HG03175 (cell line): ENCODE results near the gene TAF4B.

ENCODE experiments used
- ATAC-seq: cut with Tn5 transposase; IDR thresholded peaks from one replicate; pipeline ENCODE4 v1.9.1; 2021; ENCODE audit warnings: mild to moderate bottlenecking, moderate library complexity; ENCODE audit not compliant: unreplicated experiment

TAF4B gene

DNA sequence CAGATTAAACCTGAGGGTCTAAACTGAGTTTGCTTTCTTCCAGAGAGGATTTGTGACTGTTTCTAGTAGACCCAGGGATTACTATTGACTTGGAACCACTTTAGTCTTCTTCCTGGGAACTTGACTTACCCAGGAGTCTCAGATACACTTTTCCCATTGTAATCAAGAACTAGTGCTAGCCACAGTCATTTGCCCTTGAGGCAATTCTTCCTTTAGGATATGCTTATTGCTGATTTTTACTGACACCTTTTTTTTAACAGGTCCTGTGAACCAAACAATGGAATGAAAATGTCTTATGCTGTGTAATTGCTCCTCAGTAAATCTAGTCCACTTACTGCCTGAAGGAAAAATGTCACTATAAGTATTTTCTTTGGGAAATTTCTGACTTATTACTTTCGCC is 78.3 kb downstream of the TAF4B start:
- no peak for ATAC-seq

DNA sequence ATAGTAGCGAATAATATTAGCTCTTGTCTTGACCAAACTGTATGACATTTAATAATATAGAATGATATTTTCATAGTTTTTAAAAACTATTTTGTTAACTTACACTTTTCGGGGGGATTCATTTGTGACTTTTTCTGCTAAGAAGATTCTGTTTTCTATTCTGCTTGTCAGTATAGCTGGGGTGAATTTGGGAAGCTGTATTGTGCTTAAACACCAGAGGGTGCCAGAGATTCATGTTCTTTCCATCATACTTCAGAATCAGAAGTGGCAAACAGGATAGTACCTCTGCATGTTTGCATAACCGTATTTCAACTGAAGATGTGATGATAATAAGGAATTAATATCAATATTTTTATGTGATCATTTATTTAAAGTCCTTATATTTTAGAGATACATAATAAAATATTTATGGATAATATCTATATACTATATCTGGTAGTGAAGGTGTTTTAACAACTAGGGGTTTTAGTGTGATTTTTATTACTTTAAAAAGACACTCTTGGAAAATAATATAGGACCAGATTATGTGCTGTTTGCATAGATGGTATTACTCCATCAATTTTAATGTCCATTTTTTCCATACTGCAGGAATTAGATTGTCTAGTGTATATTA is 81.0 kb downstream of the TAF4B start:
- peak; percentile 65 for ATAC-seq

DNA sequence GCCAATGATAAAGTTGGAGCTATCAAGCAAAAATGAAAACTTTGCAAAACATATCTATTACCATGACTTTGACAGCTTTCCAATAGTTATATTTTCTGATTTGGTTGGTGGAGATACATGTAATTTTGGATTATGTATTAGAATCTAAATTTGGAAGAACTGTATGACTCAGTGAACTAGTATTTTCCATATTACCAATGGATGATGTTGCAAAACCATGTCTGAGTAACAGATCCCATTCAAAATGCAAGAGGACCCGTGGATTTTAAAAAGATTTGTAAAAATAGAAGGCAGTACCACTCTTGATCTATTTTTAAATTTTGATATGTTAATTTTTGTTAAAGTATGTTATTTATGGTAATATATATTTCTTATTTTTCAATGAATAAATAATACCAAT is 83.0 kb downstream of the TAF4B start:
- no peak for ATAC-seq

DNA sequence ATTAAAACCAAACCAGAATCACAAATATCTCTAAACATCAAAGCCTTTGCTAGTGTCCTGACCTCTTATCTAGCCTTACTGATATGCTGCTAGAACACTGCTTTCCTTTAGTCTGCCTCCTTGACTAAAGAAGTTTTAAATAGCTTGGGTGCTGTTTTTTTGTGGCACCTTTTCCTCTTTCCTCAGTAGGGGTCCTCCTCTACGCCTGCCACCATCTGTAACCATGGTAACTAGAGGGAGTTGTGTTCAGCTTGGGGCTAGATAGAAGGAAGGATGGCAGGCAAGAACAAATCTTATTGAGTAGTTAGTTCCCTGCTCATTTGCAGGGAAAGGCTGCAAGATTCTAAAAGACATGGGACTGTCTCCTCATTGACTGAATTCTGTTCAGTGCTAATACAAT is 86.0 kb downstream of the TAF4B start:
- no peak for ATAC-seq

DNA sequence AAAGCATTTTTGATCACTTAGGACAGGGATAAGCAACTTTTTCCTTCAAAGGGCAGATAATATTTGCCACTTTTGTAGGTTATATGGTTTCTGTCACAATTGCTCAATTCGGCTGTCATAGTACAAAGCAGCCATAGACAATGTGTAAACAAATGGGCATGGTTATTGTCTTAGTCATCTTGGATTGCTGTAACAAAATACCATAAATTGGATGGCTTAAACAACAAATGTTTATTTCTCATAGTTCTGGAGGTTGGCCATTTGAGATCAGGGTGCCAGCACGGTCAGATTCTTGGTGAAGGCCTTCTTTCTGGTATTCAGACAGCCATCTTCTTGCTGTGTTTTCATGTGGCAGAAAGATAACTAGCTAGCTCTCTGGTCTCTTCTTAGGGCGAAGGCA is 91.2 kb downstream of the TAF4B start:
- ATAC-seq, result no peak

DNA sequence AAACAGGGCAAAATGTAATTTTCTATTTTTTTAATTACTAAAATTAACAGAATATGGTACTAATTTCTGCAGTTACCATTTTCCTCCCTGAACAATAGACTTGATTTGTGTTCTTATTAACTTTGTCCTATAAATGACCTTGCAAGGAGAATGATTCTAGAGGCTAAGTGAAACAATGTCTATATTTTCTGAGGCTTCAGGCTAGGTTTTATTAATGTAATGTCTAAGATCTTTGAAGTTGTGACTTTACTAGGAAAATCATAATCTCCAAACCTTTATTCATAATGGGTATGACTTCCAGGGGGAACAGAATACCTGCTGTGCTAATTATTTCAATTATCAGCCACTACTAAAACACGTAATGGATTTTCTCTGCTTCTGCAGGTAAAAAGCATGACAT is 94.4 kb downstream of the TAF4B start:
- ATAC-seq, result no peak

DNA sequence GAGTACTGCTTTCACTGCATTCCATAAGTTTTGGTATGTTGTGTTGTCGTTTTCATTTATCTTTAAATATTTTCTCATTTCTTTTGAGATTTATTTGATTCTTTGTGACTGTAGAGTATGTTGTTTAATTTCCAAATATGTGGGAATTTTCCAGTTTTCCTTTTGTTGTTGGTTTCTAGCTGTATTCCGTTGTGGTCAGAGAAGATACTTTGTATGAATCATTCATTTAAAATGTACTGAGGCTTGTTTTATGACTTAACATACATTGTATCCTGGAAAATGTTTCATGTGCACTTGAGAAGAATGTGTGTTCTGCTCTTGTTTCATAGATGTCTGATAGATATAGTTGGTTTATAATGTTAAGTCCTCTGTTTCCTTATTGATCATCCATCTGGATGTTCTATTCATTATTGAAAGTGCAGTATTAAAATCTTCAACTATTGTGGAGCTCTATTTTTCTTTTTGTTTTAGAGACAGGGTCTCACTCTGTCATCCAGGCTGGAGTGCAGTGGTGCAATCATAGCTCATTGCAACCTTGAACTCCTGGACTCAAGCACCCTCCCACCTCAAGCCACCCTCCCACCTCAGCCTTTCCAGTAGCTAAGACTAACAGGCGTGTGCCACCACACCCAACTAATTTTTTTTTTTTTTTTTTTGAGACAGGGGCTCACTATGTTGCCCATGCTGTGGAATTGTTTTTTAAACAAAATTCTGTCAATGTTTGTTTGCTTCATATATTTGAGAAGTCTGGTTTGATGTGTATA is 96.8 kb downstream of the TAF4B start:
- no peak for ATAC-seq

DNA sequence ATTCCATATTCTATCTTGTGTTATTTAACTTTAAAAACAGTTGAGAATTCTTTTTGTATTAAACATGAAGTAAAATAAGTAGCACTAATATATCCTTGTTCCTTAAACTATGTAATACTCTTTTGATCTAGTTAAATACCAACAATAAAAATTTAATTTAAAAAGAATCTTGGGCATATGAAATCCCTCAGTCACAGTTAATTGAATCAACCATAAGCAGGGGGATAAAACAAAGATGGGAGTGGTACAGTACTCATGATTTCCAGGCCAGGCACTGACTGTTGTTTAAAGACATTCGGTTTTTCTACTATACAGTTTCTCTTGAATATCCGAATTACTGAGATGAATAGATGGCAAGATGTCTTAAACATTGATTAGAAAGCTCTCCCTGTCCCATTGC is 99.5 kb downstream of the TAF4B start:
- ATAC-seq, result no peak

DNA sequence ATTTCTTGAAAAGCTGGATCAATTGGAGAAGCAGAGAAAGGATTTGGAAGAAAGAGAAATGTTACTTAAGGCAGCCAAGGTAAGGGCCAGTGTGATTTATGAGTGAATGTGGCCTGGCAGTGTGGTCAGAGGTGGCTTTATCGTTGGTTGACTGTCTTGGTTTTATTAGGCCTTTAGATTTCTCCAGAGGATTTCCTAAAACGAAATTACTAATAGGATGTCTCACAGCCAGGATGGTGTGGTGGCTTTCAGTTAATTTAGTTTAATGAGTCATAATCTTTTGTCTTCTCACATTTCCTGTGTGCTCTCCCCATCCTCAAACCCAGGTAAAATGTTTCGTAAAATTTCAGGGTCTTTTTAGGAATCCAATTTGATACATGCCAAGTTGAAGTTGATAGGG is 100.8 kb downstream of the TAF4B start:
- ATAC-seq, result no peak

DNA sequence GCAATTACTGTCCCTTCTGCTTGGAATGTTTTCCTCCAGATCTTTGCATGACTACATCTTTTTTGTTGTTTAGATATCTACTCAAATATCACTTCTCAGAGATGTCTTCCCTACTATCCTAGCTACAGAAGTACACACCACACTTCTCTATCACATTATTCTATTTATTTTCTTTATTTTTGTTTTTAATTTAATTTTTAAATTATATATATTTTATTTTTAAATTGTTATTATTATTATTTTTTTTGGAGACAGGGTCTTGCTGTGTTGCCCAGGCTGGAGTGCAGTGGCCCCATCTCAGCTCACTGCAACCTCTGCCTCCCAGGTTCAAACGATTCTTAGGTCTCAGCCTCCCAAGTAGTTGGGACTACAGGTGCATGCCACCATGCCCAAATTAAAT is 106.7 kb downstream of the TAF4B start:
- ATAC-seq, result no peak

DNA sequence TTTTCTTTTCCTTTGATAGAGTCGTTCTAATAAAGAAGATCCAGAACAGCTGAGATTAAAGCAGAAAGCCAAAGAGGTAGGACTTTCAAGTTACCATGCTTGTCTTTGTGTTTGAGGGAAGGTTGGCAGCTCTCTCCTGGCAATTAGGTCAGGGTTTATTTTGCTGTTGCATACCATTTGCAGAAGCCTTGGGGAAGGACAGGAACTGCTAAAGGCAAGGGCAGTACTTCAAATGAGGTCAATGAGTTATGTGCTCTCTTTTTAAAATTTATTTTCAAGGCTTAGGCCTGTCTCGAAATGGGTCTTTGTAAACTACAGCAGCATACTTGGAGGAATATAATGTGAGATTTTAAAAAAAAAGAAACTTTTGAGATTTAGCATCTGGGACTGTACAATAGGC is 108.9 kb downstream of the TAF4B start:
- ATAC-seq, result no peak

DNA sequence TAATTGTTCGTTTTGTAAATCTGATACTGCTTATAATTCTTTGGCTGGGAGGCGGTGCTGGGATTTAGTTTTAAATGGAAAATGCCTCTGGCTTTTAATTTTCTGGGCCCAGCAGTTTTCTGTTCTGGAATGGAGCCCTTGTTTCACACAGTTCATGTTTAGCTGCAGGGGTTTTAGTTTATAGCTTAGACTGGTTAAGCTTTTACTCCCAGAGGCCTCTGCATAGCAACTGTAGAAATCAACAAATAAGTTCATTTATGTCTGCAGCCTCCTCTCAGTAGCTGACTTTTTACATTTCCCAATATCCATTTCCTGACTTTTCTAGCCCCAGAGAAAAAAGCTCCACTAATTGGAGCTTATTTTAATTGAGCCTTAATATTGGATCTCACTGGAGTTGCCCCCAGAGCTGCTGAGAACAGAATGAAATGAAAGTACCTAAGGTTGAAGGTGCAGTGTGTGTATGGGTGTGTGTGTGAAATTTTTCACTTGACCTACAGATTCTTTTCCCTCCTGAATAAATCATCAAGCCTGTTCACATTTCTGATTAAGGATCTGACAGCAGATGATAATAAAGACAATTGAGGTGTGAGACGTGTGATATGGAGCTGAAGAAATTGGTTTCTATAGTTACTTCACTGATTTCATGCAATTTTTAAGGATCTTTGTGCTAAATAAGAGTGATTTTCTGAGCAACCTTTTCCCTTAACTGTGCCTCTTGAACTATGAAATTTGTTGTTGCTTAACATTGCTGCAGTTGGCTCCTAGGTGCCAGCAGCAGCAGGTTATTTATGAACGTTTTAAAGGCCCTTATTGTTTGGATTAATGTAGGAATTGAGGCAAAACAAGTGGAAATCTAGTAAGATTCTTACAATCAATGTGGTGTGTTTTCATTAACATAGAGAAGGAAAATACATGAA is 109.6 kb downstream of the TAF4B start:
- ATAC-seq, result no peak

DNA sequence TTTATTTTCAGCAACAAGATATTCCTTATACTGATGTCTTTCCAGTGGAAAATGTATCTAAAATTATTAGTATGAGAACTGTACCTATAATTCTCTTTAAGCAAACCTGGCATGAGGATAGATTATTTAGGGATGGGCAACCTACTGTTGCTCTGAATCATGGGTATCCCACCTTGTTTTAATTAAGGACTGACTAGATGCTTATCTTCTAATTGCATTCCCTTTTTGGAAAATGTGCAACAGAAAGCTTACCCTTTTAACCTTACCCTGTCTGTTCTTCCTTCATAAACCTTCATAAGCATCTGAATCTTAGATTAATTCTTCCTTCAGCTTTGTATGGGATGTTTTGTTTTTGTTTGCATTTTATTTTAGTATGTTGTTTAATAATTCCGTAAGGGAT is 110.3 kb downstream of the TAF4B start:
- no peak for ATAC-seq

DNA sequence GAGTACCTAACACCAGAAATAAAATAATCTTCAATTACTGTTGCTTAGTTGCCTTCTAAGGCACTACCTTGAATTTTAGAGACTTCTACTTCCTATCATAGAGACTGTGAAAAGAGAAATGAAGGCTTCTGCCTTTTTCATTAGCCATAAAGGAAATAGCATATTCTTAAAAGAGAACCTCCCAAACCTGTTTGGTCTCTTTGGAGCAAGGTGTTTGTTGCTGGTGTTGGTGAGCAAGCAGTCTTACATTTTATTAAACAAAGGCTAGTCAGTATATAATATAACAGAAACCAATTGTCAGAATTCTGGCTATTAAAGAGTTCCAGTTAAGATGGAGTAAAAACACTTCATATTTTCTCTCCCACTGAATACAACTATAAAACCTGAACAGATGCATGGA is 116.4 kb downstream of the TAF4B start:
- no peak for ATAC-seq

DNA sequence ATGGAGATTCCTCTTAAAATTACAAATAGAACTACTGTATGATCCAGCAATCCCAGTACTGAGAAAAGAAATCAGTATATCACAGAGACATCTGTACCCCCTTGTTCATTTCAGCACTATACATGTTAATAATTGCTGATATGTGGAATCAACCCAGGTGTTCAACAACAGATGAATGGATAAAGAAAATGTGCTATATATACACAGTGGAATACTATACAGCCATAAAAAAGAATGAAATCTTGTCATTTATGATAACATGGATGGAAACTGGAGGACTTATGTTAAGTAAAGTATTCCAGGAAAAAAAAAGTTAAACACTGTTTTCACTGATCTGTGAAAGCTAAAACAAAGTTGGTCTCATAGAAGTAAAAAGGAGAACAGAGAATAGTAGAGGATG is 124.7 kb downstream of the TAF4B start:
- no peak for ATAC-seq

DNA sequence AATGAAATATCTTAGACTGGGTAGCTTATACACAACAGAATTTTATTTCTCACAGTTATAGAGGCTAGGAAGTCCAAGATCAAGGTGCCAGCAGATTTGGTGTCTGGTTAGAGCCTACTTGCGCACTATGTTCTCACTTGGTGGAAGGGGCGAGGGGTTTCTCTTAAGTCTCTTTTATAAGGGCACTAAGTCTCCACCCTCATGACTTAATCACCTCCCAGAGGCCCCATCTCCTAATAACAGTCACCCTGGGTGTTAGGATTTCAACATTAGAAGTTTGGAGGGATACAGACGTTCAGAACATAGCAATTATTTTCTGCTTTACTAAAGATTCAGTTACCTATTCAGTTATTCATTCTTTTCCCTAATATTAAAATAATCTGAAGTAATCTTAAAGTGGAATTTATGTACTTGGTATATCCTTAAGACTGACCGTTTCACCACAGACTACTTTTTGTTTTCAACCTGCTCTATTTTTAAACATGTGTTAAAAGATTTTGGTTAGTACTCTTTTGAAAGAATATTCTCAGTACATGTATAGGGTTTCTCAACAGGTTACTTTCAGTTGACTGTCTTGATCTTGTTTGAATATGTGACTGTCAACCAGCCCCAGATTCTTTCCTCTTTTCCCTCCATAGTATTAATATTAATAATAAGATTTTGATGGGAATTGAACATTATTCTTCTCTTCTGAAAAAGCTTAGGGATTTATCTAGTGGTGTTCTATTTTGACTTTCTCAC is 130.0 kb downstream of the TAF4B start:
- ATAC-seq, result peak; percentile 65

DNA sequence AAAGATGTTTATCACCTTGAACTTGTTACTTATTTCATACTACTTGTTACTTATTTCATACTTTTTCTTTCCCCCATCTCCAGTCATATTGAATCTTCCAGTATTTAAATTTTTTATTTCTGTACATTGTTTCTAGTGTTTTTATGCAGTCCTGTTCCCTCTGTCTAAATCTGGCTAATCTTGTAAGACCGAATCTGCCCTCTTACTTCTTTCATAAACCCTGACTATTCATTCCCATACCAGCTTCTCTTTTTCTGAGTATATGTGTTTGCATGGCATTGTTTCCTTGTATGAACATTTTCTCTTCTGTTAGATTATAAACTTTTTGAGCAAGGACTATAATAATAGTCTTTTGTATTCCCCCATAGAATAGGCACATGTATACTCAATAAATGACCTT is 131.7 kb downstream of the TAF4B start:
- ATAC-seq, result no peak

DNA sequence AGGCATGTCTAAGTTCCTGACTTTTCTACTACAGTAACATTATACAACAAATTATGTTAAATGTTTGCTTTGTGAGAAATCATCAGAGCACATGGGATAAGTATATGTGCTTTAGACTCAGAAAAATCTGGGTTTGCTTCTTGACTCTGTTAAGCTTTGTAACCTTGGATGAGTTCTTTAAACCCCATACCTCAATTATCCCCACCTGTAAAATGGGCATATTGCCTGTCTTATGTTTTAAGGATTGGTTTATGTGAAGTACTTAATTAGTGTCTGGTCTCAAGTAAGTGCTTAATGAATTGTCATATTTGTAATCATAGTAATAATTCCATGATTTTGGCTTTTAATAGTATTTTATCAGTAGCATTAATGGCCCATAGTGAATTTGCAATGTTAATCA is 135.8 kb downstream of the TAF4B start:
- ATAC-seq, result no peak

DNA sequence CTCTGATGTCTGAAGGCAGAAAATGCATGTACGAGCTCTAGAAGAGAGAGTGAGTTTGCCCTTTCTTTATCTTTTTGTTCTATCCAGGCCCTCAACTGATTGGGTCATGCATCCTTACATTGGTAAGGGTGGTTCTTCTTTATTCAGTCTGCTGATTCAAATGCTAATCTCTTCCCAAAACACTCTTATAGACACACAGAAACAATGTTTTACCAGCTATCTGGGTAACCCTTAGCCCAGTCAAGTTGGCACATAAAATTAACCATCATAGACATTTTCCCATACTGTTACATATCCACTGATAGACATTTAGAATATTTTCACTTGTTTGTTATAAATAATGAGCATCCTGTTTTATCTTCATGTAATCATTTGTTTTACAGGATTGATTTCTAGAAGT is 141.2 kb downstream of the TAF4B start:
- ATAC-seq, result no peak

DNA sequence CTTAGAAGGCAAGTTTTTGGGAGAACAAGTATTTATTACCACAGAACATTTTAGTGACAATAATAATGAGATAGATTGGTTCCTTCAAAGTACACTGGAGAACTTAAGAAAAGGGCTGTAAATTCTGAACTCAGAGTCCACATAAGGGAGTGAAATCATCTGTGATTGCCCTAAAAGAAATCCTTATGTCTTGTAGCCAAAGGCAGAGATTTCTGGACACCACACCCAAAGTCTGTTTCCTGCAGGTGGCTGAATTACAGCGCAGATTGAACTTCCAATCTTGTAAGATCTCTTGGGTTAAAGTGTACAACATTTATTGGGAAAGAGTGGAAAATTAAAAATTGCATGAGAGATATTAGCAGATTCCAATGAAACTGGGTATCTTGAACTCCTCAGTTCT is 143.8 kb downstream of the TAF4B start:
- ATAC-seq, result no peak

DNA sequence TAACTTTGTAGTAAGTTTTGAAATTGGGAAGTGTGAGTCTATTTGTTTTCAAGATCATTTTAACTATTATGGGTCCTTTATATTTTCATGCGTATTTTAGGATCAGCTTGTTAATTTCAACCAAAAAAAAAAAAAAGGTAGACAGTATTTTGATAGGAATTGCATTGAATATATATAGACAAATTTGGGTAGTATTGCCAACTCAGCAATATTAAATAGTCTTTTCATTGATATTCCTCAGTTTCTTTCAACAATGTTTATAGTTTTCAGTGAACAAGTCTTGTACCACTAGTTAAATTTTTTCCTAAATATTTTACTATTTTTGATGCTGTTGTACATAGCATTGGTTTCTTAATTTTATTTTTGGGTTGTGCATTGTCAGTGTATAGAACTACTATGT is 149.9 kb downstream of the TAF4B start:
- no peak for ATAC-seq
